M059J (cell line): Measurements from ENCODE around the gene ARAF. TPM values are rescaled to one million over a fixed set of nuclear protein-coding genes. Genes with fewer than 3 reads are reported as not detected.
"Not testable (repeated sequence)": the region's sequence is repeated elsewhere in the genome, so short reads cannot be mapped to it uniquely, and the experiment has no call there.

Source experiments
- DNase-seq: peaks from one replicate; pipeline ENCODE4 v3.0.0-alpha.2; 2012; ENCODE audit warnings: low read depth
- total RNA-seq: library from RNA; depleted of rRNA; stranded (reverse); fragments of >200 nt; shearing (Covaris generic); gene quantifications from 2 replicates; pipeline ENCODE4 v1.2.3, GENCODE V29; 2014

The ARAF gene
- total RNA-seq, 1 experiment from 2014 or later, result 47.7 TPM

DNA sequence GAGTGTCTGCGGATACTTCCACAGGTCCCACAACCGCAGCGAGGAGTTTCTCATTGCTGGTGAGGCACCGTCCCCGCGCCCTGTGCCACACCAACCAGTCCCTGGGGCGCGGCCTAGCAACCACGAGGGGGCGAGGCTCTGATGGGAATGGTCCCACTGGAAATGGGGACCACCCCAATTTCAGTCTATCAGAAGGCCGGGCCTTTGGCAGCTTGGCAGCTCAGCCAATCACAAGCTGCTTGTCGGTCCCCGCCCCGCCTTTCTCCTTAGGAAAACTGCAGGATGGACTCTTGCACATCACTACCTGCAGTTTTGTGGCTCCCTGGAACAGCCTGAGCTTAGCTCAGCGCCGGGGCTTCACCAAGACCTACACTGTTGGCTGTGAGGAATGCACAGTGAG, 24.3 kb downstream of the ARAF start:
- DNase-seq, result no peak

DNA sequence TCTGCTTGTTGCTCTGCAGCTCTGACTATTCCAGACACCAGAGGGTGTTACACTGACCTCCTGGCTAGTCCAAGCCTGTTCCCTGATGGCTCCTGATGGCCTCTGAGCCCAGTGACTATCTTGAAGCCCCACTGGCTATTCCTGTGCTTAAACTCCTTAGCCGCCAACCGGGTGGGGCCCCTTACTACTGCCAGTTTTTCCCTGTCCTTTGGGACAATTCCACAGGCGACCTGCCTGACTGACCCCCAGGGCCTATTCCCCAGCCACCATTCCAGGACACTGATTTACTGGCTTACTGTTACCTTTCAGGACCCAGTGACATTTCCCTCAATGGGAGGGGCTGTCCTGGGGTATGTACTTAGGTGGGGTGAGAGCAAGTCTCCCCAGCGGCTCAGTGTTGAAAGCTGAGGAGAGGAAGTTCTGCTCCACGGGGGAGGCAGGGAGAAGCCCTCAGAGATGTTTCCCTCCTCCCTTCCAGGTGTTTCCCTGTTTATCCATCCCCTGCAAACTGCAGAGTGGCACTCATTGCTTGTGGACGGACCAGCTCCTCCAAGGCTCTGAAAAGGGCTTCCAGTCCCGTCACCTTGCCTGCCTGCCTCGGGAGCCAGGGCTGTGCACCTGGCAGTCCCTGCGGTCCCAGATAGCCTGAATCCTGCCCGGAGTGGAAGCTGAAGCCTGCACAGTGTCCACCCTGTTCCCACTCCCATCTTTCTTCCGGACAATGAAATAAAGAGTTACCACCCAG, 25.2 kb downstream of the ARAF start:
- DNase-seq, result no peak

DNA sequence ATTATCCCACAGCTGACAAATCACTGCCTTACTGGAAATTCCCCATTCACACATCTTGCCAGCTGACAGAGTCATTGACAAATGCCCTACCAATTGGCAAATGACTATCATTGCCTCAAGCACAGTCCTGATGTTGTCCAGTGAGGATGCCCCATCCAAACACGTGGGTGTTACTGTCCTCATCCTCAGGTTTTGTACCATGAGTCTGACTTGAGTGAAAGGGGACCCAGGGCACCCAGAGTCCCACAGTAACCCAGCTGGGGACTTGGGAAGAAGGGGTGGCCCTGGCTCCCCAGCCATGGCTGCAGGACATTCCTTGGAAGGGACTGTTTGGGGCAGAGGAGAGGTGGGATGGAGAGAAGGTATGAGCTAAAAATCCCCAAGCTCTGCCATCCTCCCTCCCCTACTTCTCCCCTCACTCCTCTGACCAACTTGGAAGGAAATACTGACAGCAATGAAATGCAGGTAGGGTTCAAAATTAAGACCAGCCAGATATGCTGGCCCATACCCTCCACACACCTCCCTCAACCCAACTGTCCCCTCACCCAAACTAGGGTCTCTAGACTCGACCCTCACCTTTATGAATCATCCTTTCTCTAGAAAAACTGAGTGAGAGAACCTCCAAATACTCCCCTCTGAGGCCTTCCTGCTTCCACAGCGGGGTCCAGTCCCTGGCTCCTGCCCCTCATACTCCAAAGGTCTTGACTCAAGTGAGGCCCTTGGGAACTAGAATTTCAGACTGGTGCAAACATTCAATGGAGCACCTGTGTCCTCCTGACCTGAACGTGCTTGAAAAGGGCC, 26.3 kb downstream of the ARAF start:
- DNase-seq, result no peak

DNA sequence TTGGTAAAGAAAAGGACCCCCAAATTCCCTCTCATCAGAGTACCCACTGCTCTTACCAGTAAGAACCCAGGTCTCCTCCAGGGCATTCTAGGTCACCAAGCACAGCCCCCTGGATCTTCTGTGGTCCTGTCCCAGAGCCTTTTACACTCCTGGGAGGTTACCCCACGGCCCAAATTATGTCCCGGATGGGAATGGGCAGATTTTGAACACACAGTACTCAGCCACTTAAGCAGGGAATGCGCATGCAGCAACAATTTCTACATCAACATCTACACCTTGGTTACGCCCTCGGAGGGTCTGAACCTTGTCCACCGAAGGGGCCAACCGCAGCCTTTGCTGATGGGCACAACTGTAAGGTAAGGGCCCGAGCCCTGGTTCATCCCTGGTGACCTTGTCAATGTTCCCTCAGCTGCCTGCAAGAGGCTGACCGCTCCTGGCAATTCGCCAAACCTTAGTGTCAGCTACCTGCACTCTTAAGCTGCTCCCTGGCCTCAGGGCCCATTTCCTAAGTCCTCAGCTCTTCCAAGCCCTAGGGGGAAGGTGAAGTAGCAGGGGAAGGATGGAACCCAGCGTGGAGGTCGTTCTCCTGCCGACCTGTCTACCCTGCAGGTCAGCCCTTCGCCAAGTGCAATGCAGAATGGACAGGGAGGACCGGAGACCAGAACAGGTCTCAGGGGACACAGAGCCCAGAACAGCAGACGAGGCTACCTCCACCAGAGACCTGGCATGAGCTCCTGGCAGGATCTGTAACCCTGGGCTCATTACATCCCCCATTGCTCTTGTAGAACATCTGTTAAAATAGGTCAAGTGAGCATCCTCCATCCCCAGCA, 27.1 kb downstream of the ARAF start:
- no peak for DNase-seq

DNA sequence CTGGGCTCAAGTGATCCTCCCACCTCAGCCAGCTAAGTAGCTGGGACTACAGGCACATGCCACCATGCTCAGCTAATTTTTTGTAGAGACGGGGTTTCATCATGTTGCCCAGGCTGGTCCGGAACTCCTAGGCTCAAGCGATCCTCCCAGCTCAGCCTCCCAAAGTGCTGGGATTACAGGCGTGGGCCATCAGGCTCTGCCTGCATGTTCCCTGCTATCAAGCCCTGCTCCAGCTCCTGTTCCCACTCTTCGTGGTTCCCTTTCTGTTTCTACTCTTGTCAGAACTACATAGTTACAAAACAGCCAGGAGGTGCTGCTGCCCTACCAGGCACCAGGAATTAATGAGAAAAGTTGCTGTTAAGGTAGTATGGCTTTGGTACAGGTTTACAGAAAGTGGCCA, 30.0 kb downstream of the ARAF start:
- no peak for DNase-seq

DNA sequence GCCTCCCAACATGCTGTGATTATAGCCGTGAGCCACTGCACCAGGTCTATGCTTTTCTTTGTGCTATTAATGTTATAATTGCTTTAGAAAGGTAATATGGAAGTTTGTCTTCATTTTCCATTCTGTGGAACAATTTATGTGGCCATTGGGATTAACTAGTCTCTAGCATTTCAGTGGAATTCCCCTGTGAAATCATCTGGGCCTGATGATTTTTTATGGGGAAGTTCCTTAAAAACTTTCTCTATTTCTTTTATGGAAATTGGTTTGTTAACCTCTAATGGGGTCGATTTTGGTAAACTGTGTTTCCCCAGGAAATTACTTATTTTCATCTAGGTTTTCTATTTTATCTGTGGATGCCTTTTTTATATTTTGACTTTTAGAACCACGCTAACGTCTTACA, 32.5 kb downstream of the ARAF start:
- DNase-seq, result no peak

DNA sequence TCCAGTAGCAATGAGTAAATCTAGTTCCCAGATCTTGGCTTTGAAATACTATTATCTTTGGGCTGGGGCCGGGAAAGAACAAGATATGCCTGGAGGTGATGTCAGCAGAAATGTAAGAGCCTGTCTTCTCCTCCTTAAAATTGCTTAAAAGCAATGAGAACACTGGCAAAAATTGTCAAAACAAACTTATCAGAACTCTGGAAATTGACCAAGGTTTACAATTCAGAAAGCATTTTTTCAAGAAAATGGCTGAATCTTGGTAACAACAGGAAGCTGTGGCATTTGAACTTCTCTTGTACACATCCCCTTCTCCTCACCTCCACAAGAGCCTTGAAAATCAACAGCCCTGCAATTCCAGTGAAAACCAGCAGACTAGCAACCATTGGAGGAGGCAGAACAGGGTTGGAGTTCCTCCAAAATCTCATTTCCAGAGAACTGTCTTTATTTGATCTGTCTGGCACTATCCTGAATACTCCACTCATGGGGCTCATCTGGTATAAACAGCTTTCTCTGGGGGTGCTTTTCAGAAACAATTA, 34.8 kb downstream of the ARAF start:
- DNase-seq, result no peak

DNA sequence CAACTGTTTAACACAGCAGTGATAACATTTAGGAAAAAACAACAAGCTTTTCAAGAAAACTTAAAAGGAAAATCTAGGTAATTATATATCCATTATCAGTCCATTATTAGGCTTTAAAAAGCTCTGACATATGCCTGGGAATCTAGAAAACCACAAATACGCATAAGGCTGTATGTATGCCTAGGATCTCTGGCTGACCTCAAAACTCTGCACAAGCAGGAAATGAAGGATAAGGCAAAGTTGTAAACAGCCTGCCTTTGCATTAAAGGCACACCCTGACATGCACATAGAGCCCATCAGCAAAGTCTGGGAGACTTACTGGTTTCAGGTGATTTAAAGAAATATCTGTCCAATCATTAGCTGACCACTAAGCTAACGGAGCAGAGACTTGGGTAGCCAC, 35.3 kb downstream of the ARAF start:
- DNase-seq, result no peak

DNA sequence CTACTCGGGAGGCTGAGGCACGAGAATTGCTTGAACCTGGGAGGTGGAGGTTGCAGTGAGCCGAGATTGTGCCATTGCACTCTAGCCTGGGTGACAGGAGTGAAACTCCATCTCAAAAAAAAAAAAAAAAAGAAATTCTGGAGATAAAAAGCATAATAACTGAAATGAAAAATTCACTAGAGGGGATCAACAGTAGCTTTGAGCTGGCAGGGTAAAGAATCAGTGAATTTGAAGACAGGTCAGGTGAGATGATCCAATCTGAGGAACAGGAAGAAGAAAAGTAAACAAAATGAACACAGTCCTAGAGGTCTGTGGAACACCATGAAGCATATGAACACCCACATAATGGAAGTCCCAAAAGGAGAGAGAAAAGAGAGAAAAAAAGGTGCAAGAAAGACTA, 36.2 kb downstream of the ARAF start:
- DNase-seq, result no peak

DNA sequence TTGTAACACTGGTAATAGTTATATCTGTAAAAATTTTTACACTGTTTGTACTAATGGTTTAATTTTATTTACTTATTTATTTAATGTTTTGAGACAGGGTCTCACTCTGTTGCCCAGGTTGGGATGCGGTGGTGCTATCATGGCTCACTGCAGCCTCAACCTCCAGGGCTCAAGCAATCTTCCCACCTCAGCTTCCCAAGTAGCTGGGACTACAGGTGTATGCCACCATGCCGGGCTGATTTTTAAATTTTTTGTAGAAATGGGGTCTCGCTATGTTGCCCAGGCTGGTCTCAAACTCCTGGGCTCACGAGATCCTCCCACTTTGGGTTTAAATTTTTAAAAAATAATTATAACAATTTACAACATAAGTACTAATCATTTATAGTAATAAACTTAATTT, 42.1 kb downstream of the ARAF start:
- DNase-seq, result not testable (repeated sequence)

DNA sequence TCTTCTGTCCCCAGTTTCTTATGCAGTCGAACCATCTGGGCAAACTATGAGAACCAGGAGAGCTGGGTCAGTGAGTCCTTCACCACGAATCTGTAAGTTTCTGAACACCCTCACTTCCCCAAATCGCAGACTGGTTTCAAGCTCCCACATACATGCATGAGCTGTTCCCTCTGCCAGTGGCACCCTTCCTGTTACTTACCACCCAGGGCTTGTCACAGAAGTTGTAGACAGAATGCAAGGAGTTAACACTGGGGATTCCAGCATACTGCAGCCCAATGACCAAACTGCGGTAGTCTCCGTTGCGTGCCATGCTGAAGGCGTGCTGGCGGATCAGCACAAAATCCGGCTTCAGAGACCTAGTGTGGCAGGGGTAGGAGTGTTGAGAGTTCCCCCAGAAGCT, 44.0 kb downstream of the ARAF start:
- DNase-seq, result no peak

DNA sequence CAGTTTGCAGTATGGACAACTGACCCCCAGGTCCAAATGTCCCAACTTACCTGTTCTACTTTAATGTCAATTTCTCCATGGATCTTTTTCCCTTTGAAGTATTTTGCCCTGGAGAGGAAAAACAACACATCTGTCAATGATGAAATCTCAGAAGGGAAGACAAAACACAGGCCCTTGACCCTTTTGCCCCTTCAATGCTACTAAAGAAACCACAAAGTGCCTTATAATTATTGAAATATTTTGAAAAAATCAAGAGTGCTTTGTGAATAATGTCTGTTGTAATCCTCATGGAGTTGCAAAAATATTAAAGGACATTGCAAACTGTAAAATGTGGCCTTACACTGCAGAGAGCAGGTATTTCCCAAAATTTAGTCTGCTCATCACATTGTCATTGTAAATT, 46.1 kb downstream of the ARAF start:
- no peak for DNase-seq

DNA sequence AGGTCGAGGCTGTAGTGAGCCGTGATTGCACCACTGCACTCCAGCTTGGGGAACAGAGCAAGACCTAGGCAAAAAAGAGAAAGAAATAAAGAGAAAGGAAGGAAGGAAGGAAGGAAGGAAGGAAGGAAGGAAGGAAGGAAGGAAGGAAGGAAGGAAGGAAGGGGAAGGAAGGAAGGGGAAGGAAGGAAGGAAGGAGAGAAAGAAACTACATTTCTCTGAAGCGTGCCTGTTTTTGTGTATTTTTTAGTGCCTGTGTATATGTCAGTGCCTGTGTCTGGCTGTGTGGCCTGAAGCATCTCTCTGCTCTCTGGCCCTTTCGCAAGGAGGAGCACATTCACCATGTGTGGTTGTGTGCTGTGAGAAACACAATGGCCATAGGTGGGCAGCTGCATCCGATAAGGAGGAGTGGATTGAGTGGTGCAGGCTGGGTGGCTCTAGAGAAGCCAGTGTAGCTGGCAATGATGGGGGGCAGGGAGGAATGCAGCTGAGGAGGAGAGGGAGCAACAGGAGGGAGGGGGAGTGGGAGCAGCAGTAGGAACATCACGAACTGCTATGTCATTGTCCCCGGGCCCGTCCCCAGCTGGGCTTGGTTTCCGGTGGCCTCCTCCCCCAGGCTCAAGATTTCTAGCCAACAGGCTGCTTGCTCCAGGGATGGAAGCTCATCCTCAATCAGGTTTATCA, 47.3 kb downstream of the ARAF start:
- DNase-seq, result no peak

DNA sequence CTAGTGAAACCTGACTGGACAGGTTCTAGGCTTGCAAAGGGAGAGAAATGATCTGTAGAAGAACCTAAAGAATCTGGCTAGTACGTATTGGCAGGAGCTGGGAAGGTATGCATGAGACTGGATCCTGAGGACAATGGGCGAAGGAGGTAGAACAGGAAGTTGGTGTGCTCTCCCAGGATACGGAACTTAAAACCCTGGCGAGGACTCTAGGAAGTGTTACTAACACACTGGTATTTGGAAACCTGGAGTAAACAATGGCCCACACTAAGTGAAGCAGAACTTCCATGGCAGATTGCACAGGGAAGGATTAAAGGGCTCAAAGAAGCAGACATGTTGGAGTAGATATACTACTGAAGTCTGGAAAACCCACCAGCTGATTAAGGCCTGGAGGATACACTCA, 49.5 kb downstream of the ARAF start:
- DNase-seq, result no peak

DNA sequence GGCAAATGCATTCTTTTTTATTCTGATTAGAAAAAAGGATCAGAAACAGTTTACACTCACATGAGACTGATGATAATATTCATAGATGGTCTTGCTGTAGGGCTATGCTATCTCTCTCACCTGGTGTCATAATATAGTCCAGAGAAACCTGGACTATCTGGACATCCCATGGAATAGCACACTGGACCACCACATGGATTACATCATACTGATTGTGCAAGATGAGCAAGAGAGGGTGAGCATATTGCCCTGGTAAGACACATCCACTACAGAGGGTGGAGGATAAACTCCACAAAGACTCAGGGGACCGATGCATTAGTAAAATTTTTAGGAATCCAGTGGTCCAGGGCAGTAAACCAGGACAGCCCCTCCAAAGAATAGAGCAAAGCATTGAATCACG, 50.5 kb downstream of the ARAF start:
- DNase-seq, result no peak

DNA sequence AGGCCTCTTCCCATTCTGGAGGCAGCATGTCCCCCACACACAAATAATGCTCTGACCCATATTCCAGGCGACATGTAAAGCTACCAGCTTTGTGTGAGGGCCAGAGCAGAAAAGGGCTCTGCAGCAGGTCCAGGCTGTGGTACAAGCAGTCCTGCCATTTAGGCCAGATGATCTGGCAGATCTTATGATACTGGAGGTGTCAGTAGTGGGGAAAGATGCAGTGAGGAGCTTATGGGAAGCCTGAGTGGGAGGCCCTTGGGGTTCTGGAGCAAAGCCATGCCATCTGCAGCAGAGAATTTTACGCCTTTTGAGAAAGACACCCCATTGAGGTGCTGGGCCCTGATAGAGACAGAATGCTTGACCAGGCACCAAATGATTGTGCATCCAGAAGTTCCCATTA, 50.9 kb downstream of the ARAF start:
- no peak for DNase-seq

DNA sequence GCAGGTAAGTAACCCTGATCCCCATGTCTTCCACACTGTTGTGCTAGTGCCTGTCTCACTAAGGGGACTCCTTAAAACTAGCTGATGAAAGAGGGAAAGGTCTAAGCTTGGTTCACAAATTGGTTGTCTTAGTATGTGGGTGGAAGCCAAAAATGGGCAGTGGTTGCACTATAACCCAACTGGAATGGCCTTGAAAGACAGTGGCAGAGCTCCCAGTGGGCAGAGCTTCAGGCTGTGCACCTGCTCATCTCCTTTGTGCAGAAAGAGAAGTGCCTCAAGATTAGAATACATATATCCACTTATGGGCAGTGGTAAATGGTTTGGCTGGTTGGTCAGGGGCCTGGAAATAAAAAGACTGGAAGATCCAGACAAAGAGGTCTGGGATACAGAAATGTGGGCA, 51.4 kb downstream of the ARAF start:
- no peak for DNase-seq

DNA sequence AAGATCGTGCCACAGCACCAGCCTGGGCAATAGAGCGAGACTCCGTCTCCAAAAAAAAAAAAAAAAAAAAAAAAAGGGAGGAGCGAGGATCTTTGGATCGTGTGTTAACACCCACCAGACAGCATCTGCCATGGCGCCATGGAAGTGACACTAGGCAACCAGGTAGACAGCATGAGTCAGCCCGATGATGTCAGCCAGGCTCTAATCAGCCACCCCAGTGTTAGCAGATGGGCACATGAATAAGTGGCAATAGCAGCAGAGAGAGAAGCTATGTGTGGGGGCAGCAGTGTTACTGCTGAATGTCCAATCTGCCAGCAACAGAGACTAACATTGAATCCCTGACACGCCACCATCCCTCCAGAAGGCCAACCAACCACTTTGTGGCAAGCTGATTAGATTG, 52.1 kb downstream of the ARAF start:
- peak; percentile 30 for DNase-seq

DNA sequence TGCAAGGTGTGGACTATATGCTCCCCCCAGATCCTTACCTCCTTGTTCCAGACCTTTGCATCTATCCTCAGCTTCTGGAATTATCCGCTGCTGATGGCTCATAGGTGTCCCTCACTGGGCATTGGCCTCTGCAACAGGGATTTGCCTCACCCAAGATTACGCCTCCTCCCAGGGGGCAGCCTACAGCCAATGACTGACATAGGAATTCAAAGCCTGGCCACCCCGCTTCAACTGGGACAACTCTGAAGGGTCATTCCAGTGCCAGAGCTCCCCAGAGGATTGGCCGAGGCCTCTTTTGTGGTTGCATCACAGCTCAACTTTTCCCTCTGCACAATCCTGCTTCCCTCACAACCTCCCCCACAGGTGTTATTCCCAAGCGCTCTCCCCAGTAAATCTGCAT, 53.6 kb downstream of the ARAF start:
- no peak for DNase-seq

DNA sequence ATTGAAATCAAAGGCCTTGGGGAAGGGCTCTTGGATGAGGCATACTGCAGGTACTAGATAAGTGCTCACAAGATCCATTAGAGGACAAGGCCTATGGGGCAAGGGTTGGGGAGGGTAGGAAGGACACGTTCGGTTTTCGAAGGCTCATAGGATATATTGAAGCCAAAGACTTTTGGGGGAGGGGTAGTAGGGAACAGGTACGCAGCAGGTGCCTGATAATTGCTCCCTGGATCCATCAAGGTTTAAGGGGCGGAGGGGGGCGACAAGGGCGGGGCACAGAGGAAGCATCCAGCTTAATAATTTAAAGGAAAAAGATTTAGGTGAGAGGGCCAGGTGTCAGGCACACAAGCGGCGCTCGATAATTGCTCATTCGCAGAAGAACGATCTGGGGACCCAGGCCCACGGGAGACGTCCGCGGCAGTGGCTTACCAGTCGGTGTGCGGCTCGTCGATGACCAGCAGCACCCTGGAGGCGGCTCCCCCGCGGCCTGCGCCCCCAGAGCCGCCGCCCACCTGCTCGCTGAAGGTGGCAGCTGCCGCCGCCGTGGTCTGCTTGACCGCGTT, 58.0 kb downstream of the ARAF start:
- no peak for DNase-seq
